HG03060 (cell line): ENCODE measurements around the gene YPEL3.
A peak's percentile ranks its signal among the peaks of the same experiment; 100 is the strongest.

Source experiments
- ATAC-seq: cut with Tn5 transposase; IDR thresholded peaks from one replicate; pipeline ENCODE4 v1.9.1; 2021; ENCODE audit warnings: low read depth, moderate number of reproducible peaks; ENCODE audit not compliant: unreplicated experiment

YPEL3 gene

DNA sequence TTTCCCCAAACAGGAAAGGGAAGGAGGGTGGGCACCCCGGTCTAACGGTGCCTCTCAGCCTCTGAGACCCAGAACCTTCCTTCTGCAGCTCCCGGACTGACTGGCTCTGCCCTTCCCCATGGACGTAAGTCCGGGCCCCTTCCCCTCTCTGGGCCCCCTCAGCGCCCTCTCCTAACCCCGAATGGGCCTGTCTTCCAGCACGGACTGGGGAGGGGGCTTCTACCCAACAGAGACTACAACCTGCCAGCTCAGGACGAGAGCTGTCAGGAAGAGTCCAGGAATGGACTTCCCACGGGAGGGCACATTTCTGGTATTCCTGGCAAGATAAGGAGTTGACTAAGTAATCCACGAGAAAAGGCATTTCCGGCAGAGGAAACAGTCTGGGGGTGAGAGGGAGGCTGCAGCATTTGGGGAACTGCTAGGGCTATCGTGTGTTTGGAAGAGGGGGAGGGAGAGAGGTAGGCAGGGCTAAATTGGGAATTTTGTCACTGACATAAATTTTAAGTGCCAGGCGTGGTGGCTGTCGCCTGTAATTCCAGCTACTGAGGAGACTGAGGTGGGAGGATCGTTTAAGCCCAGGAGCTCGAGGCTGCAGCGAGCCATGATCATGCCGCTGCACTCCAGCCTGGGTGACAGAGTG is 42.5 kb downstream of the YPEL3 start:
- ATAC-seq, result no peak

GRCh38 chr16:30052671-30053372 is 43.2 kb downstream of the YPEL3 start:
- peak; percentile 71 for ATAC-seq

GRCh38 chr16:30051518-30051917 is 44.5 kb downstream of the YPEL3 start:
- ATAC-seq, result no peak

- ATAC-seq, result no peak
These were observed 46.1 kb downstream of the YPEL3 start for GRCh38 chr16:30049871-30050270.

DNA sequence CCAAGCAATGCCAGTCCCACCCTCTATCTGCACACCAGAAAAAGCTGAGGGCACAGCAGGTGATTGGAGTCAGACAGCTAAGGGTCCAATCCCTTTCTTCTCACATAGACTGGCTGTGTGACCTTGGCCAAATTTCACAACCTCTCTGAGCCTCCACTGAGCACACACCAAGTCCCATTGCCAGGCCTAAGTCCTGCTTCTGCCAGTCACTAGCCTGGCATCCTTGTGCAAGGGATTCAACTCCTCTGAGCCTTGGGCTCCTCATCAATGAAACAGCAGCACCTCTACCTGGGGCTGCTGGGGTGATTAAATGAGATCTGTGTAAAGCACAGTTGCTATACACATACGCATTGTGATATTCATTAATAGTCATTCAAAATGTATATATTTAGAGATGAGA is 49.4 kb downstream of the YPEL3 start:
- ATAC-seq, result no peak

DNA sequence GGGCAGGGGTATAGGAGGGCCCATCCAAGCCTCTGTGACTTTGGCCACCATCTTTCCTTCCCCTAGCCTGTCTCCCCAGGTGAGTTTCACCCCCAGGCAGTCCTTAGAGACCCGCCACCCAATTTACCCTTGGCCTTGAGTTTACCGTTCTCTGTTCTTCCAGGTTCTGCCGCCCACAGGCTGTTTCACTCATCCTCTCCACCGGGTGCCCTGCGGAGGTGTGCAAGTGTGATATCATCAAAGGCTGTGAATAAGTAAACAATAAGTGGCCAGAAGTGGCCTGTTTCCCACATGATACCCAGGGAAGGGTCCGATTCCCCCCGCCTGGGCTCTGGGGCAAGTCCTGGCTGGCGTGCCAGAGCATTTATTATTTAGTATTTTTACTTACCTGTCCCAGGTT is 49.8 kb downstream of the YPEL3 start:
- ATAC-seq, result no peak
